DOHH2 (cell line): ENCODE results near the gene AFAP1.

Source experiments
- EZH2phosphoT487 ChIP-seq: fragments of 200-600 bp; sonication (generic); IDR thresholded peaks from 2 replicates; pipeline ENCODE4 v1.6.1; 2017; ENCODE audit warnings: borderline replicate concordance, mild to moderate bottlenecking, antibody characterized with exemption, low read length, moderate library complexity, mixed read lengths
- TF ChIP-seq, protein P1 (sequence below): fragments of 200-600 bp; sonication (generic); IDR thresholded peaks from one replicate; pipeline ENCODE4 v1.5.1; 2014; ENCODE audit warnings: antibody characterized with exemption, mild to moderate bottlenecking, low read depth, low read length; ENCODE audit not compliant: poor library complexity, severe bottlenecking

DNA sequence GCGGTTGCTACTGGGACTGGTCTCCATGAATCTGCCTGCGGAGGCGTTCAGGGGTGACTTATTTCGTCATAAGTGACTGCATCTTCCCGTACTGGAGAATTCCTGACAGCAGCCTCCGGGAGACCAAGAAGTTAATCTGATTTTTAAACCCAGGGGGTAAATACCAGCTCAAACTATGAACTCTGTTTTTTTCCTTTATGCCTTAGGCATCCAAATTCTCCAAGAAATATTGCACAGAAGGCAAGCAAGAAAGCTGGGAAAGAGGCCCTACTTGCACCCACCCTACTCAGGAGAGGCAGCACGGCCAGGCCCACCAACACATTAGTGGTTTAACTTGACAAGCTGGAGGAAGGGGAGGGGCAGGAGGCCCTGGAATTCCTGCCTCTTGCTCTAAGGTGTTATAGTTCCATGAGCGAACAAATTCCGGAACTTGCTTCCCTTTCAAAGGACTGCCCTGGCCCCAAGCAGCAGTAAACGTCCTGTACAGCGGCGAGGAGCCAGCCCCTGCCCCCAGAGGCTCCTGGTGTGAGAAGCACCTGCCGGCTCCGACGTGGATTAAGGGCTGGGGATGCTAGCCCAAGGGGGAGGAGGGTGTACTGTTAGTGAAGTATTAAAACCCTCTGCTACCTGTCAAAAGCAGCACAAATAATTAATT lies 177.2 kb downstream of the AFAP1 start:
- TF ChIP-seq, protein P1, sequence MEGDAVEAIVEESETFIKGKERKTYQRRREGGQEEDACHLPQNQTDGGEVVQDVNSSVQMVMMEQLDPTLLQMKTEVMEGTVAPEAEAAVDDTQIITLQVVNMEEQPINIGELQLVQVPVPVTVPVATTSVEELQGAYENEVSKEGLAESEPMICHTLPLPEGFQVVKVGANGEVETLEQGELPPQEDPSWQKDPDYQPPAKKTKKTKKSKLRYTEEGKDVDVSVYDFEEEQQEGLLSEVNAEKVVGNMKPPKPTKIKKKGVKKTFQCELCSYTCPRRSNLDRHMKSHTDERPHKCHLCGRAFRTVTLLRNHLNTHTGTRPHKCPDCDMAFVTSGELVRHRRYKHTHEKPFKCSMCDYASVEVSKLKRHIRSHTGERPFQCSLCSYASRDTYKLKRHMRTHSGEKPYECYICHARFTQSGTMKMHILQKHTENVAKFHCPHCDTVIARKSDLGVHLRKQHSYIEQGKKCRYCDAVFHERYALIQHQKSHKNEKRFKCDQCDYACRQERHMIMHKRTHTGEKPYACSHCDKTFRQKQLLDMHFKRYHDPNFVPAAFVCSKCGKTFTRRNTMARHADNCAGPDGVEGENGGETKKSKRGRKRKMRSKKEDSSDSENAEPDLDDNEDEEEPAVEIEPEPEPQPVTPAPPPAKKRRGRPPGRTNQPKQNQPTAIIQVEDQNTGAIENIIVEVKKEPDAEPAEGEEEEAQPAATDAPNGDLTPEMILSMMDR, result no peak
- TF ChIP-seq EZH2phosphoT487, result no peak
